K562 (cell line): Measurements from ENCODE around the gene ROM1. TPM values are rescaled to one million over a fixed set of nuclear protein-coding genes. Genes with fewer than 3 reads are reported as not detected.
A peak's percentile ranks its signal among the peaks of the same experiment; 100 is the strongest.

Source experiments
- ATAC-seq: fragments of 200-7000 bp; cut with Tn5 transposase; 3 replicates; pipeline ENCODE4 v1.9.1; 2020; ENCODE audit warnings: moderate library complexity
- BruUV-seq: library from RNA; stranded (reverse); fragments of 400-500 nt; replicated peaks from 2 replicates; lab custom pipeline; 2021; lab: Mats Ljungman, UMichigan
- CTCF ChIA-PET: fragments of 300-600 bp; formaldehyde crosslinking; extraction: SDS; loops from one replicate; lab custom pipeline; 2021; ENCODE audit warnings: low intra/inter-chr PET ratio; lab: Yijun Ruan, JAX
- POLR2A ChIA-PET: fragments of 300-600, 350-650 bp; sonication (Branson Sonifier 250); formaldehyde crosslinking; extraction: SDS; loops from one replicate; lab custom pipeline; 2021; ENCODE audit warnings: antibody characterized with exemption, inconsistent platforms; lab: Yijun Ruan, JAX
- DNase-seq, 4 experiments: peaks; one replicate each; pipeline versions ENCODE4 v3.0.0 to v3.0.0-alpha.2; 2011 to 2018; ENCODE audit warnings: low spot score in 3 of 4, mixed read lengths in 3 of 4; ENCODE audit errors: extremely low read depth in 1 of 4
- FAIRE-seq: peaks from 2 replicates; lab custom pipeline; 2011; peaks lifted over from hg19 to GRCh38; lab: Jason Lieb, UNC
- H2AFZ ChIP-seq: 2 replicates; pipeline ENCODE4 v1.6.0; 2011; ENCODE audit warnings: low read depth, low read length, control low read depth, inconsistent platforms
- H3K27ac ChIP-seq: fragments of 200-600 bp; 3 replicates; pipeline ENCODE4 v1.8.0; 2011; ENCODE audit warnings: low read depth, mild to moderate bottlenecking, control low read depth, inconsistent platforms, low read length, moderate library complexity, mixed read lengths; ENCODE audit errors: extremely low read depth
- H3K27me3 ChIP-seq, 2 experiments: fragments of 300-600 bp in 1 of 2; 2 replicates in 1 of 2; 3 replicates in 1 of 2; pipeline versions ENCODE4 v1.6.0 to v1.8.0; 2011; ENCODE audit warnings: inconsistent platforms in 2 of 2, low read length in 2 of 2, mild to moderate bottlenecking in 1 of 2, mixed read lengths in 1 of 2, moderate library complexity in 1 of 2; ENCODE audit not compliant: control insufficient read depth in 2 of 2, insufficient read depth in 2 of 2
- H3K36me3 ChIP-seq: fragments of 300-600 bp; 3 replicates; pipeline ENCODE4 v1.8.0; 2011; ENCODE audit warnings: mild to moderate bottlenecking, low read length, inconsistent platforms; ENCODE audit not compliant: control insufficient read depth, insufficient read depth
- H3K4me1 ChIP-seq, 2 experiments: fragments of 200-600 bp in 1 of 2; replicated peaks in 1 of 2; 2 replicates in 1 of 2; 3 replicates in 1 of 2; pipeline versions ENCODE4 v1.5.1 to v1.8.0; 2011; ENCODE audit warnings: inconsistent platforms in 2 of 2, low read length in 2 of 2, mild to moderate bottlenecking in 1 of 2, mixed read lengths in 1 of 2, moderate library complexity in 1 of 2; ENCODE audit not compliant: control insufficient read depth in 2 of 2, insufficient read depth in 2 of 2
- H3K4me2 ChIP-seq: 2 replicates; pipeline ENCODE4 v1.6.1; 2011; ENCODE audit warnings: low read length, control low read depth, inconsistent platforms, mixed read lengths; ENCODE audit not compliant: insufficient read depth
- H3K4me3 ChIP-seq: fragments of 200-600 bp; sonication (generic), shearing (Covaris generic); 2 replicates; pipeline ENCODE4 v1.5.1; 2016; ENCODE audit warnings: control low read depth, inconsistent platforms
- H3K79me2 ChIP-seq: fragments of 200-600 bp; 3 replicates; pipeline ENCODE4 v1.8.0; 2011; ENCODE audit warnings: low read length, inconsistent platforms; ENCODE audit not compliant: control insufficient read depth, insufficient read depth
- H3K9ac ChIP-seq, 2 experiments: 2 replicates each; pipeline versions ENCODE4 v1.6.0 to v1.6.1; 2011; ENCODE audit warnings: low read depth in 2 of 2, low read length in 2 of 2, control low read depth in 1 of 2, inconsistent platforms in 1 of 2, mild to moderate bottlenecking in 1 of 2, mixed read lengths in 1 of 2; ENCODE audit not compliant: insufficient read depth in 1 of 2
- H3K9me1 ChIP-seq: one replicate; pipeline ENCODE4 v1.6.0; 2011; ENCODE audit warnings: inconsistent platforms, mild to moderate bottlenecking, low read length, moderate library complexity; ENCODE audit not compliant: control insufficient read depth, insufficient read depth
- H3K9me3 ChIP-seq: replicated peaks from 2 replicates; pipeline ENCODE4 v1.5.1; 2011; ENCODE audit warnings: low read depth, low read length, inconsistent platforms; ENCODE audit not compliant: control insufficient read depth, insufficient read depth
- H4K20me1 ChIP-seq: replicated peaks from 2 replicates; pipeline ENCODE4 v1.6.1; 2011; ENCODE audit warnings: low read length, inconsistent platforms, mixed read lengths; ENCODE audit not compliant: control insufficient read depth, insufficient read depth
- NFRKB ChIP-seq: fragments of 450-650 bp; IDR thresholded peaks from 2 replicates; pipeline ENCODE4 v1.6.1; 2016; ENCODE audit warnings: low read depth
- ZBTB33 ChIP-seq: sonication (generic); formaldehyde crosslinking; IDR thresholded peaks from 2 replicates; pipeline ENCODE4 v1.8.1; 2023; ENCODE audit warnings: mild to moderate bottlenecking, missing genetic modification reagents
- WGBS: fragments of 100-300 bp; shearing (Covaris generic); methylation state at CpG from one replicate; pipeline ENCODE4 v1.1.6; 2016; ENCODE audit warnings: low coverage, mixed read lengths; ENCODE audit not compliant: insufficient coverage; ENCODE audit errors: missing lambda C conversion rate; 5-methylcytosine and 5-hydroxymethylcytosine counted together
- in situ Hi-C: fragments of 300-500 bp; cut with MboI; formaldehyde crosslinking; loops from 4 replicates; pipeline ENCODE4 v1.15.0; 2018; ENCODE audit warnings: inconsistent platforms, mixed read lengths
- intact Hi-C: fragments of 100-400 bp; cut with micrococcal nuclease; formaldehyde crosslinking; loops from 2 replicates; pipeline ENCODE4 v1.14.2; 2022
- polyA plus RNA-seq, 8 experiments: library from polyadenylated mRNA; depleted of rRNA in 4 of 8; stranded (reverse) in 5 of 8; unstranded in 3 of 8; fragments of >200 nt; fragmentation: Nextera tagmentation in 2 of 8; fragmentation: Illumina TruSeq in 1 of 8; extraction: Ambion mirVana in 2 of 8; extraction: Trizol in 1 of 8; gene quantifications; 2 replicates each; pipeline versions ENCODE4 v1.2.1 to v1.2.3, GENCODE V29; 2011 to 2014; ENCODE audit warnings: inconsistent platforms in 1 of 8, missing spikeins in 1 of 8
- total RNA-seq, 7 experiments: library from RNA; depleted of rRNA in 6 of 7; stranded (reverse); fragments of >200 nt in 6 of 7; fragmentation: Illumina TruSeq in 2 of 7; extraction: Trizol in 2 of 7; gene quantifications; 2 replicates each; pipeline versions ENCODE4 v1.2.1 to v1.2.3, GENCODE V29; 2011 to 2021; ENCODE audit warnings: low replicate concordance in 1 of 7

ROM1 gene
- total and polyA plus RNA-seq, 9 of the 15 experiments (the other 6 are each of a cell fraction or from before 2014, with no cell fraction given), result 0.75 to 4.0 (median 2.6) TPM

DNA sequence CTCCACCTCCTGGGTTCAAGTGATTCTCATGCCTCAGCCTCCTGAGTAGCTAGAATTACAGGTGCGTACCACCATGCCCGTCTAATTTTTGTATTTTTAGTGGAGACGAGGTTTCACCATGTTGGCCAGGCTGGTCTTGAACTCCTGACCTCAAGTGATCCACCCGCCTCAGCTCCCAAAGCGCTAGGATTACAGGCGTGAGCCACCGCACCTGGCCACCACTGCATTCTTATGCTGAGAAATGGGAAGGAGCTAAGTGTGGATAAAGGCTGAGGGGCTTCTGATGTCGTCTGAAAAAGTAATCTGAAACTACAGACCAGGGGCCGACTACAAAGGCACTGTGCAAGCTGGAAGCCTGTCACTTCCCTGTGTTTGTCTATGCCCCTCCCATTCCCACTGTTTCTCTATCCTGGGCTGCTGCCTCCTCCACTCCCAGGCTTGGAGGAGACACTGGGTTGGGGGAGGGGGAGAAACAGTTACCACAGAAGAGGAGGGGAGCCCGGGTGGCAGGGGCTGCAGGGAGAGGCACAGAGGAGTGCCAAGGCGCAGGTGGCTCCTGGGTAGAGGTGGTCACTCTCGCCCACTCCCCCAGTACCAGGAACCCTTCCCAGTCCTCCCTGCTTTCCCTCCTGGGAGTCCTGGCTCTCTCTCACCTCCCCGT, 8.5 kb upstream of the ROM1 start:
- ChIA-PET POLR2A (interaction anchor here (0.8 to 2.4 kb wide), 2 partner anchors 13 to 19 kb away, joined by 6 to 10 read pairs; partner anchors contain the start of gene TUT1), CTCF (no interaction called here)
- TF ChIP-seq ZBTB33, result peak; percentile 54; the same call in 1 of the 2 replicates
- TF ChIP-seq NFRKB, result no peak
- Histone ChIP-seq H3K4me1 (peaks cover 6 to 44% of the 10 kb centered on the region in 2 experiments; a peak in 3 of 5 replicates), H3K4me2 (no peak overlapping the region), H2AFZ (no peak overlapping the region), H4K20me1 (no peaks in the 10 kb centered on the region), H3K79me2 (peaks cover 25% of the 10 kb centered on the region), H3K4me3 (no peak overlapping the region), H3K27ac (no peak overlapping the region), H3K36me3 (peaks cover 74% of the 10 kb centered on the region), H3K9ac (peak overlapping the region in 1 of 2 experiments; percentile 83; a peak in 2 of 4 replicates), H3K9me1 (no peaks in the 10 kb centered on the region), H3K9me3 (no peaks in the 10 kb centered on the region), H3K27me3 (no peaks in the 10 kb centered on the region)
- no TSS peak for BruUV-seq
- intact Hi-C loops (loop anchor here (5.0 kb wide), 1 partner anchor 68 kb away; the partner anchor contains the start of genes LBHD1 and UQCC3), in situ Hi-C loops (no loop called here)
- DNase-seq, result no peak
- 69% methylated on average over 13 of the region's 13 CpGs for WGBS
- no peak for ATAC-seq
- FAIRE-seq, result no peak
